AG08396 (cell line): Measurements from ENCODE around the gene CHN2.

Source experiments
- DNase-seq: peaks from one replicate; pipeline ENCODE4 v3.0.0; 2012; ENCODE audit warnings: low spot score, mixed read lengths

Gene CHN2

DNA sequence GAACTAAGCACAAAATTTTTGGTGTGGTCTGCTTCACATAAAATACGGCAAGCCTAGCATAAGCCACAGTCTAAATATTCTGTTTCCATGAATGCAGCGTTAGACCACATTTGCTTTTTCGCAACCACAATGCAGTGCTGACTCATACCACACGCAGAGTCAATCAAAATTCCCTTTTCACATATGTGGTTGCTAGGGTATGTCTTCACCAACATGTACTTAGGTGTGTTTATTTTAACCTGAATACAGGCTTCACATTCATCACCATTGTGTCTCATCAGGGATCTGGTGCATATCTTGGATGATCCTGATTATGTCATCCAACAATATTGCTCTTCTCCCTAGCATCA is 90.8 kb downstream of the CHN2 start:
- DNase-seq = no peak

GRCh38 chr7:29285861-29286260 is 91.3 kb downstream of the CHN2 start:
- no peak for DNase-seq

- DNase-seq = peak; percentile 51
These were observed 92.8 kb downstream of the CHN2 start for GRCh38 chr7:29287366-29287765.

DNA sequence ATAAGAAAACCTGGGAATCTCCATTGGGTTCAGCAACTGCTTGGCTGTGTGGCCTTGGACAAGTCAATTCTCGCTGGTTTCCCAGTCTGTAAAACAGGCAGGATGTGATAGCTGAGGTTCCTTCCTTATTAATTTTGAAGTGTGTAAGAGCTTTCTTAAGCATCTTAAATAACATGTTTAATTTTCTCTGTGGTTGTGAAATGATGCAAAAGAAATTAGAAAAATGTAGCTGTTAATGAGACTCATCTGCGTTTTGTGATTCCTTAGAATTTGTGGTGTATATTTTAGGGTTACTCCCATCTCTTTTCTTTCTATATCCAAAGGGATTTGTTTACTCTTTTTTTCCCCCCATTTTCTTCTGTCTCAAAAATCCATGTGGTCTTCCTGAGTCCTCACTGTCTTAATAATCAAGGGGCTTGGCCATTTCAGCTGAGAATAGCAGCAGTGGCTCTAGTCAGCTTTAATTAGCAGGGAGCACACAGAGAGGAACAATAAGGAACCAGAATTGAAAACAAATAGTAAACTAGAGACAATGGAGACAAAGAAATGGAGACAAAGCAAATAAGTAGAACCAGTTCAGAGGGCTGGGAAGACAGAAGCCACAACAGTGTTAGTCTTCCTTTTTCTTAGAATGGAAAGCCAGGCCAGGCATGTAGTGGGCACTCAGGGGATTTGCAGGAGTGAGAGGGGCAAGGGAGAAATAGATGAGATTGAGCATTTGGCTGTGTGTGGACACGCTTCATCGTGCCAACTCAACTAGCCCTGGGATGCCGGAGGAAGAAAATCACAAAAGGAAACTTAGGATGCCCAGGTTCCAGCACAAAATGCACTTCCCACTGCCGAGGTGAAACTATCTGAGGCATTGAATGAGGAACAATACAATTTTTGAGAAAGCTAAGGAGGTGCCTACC is 93.9 kb downstream of the CHN2 start:
- no peak for DNase-seq

DNA sequence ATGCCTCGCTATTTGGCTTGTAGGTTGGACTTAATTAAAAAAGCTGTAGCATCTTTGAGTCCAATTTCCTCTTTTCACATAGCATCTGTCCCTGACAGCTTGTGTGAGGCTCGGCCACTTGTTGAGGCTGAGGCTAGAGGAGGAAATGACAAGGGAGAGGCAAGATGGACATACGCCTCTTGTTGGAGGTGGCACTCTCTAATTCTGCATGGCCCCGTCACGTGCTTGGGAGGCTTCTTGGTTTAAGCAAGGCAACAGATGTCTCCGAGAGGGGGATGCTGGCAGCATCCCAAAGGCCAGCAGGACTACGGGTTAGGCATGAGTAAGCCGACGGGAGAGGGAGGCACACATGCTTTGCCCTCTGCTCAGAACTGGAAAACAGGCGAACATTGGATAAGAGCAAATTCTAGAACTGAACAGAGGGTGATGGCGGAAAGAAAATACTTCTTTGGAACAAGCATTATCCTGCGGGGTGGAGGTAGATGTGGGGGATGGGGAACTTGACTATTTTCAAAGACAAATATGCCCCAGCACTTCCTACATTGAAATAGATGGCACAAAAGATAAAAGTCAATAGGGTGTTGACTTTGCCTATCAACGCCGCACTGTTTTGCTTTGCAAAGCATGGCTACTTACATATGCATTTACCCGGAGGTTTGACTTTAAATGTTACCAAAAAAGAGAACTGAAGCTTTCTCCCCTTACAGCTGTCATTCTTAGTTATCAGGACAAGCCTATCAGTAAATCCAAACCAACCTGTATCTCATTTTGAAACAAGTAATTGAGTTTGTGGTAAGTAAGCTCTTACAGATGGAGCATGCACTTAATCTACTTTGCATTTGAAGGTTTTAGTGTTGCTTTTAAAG is 94.8 kb downstream of the CHN2 start:
- no peak for DNase-seq

GRCh38 chr7:29290829-29291228 is 96.3 kb downstream of the CHN2 start:
- DNase-seq = no peak

DNA sequence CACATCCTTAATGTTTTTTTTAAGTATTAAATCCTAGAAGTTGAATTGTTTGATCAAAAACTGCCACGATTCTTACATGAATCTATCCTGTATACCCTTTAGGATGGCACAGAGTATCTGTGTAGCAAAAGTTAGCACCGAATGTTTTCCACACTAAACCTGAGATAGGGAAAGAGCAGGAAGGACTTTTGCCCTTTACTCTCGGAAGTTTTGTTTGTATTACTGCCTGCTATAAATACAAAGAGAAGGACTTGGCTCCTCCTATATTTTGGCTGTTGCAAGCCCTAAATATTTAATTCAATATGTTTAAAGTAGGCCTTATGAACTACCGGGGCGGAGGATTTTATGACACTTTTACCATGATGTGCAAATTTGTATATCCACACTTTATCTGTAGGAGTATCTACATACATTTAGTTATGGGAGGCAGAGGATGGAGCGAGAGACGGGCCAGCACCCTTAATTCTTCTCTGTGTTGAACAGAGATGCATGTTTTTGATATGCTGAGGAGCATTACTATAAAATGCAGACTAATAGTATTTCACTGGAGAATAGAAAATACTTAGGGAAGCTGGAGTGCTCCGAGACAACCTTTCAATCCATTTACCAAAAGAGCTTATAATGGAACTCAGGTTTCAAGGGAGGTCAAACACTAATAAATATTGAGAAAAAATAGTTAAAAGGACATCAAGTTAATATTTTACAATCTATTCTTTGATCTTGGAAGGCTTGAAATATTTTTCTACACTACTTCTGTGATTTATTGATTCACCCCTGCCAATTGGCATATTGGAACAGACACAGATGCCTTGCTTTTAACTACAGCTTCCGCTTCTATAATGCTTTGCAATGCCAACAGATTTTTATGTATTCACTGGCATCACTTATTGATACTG is 97.4 kb downstream of the CHN2 start:
- DNase-seq = no peak

DNA sequence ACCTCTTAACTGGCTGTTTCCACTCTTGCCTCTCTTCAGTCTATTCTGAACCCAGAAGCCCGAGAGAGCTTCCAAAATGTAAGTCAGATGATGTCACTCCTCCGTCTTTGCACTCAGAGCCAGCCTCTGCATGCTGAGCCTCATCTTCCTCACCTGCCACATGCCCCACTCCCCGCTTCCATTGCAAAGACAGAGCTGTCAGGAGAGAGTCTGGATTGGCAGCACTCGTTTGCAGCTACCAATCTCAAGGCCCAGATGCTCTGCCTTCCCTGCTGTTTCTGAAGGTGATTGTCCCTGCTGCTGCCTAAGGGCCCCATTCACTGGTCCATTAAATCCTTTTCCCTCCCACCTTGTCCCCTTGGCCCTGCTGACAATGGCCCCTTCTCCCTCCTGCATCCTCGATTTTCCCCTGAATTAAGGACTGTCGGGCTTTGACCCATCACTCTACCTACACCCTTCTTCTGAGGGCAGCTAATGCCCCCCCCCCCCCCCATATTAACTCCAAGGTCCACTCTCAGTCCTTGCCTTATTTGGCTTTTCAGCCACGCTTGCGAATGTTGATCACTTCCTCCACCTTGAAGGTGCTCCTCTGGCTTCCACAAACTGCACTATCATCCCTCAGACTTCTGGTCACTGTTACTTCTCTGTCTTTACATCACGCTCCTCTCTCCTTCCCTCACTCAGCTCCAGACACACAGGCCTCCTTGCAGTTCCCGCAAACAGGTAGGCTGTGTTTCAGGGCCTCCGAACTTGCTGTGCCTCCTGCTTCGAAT is 98.5 kb downstream of the CHN2 start:
- no peak for DNase-seq

- DNase-seq = no peak
These were observed 101.8 kb downstream of the CHN2 start for GRCh38 chr7:29296421-29296820.

DNA sequence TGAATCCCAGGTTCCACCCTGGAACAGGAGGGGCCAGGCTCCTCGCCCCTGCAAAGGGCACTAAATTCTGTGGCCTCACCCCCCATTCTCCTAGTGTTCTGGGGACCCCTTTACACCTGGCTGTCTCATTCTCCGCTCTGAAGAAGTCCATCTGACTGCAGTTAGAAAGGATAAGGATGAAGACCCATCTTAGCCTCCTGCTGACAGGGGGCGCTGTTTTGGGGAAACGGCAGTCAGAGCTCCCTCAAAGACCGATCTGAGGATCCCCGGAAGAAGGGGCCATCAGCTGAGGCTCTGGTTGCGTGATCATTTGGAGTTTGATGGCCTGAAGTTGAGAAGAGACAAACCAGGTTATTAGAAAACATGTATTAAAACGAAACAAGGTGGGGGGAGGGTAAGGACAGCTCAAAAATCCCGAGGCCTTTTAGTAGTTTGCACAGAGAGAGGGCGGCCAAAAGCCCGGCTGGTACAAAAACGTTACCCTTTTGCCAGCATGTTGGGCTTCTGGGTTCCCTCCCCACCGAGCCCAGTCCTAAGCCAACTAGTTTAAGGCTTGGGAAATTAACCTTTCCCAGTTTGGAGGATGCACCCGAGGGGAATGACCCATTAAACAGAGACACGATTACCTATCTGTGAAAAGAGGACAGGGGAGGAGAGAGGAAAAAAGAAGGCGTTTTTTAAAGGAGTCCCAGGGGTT is 102.8 kb downstream of the CHN2 start:
- DNase-seq = no peak

DNA sequence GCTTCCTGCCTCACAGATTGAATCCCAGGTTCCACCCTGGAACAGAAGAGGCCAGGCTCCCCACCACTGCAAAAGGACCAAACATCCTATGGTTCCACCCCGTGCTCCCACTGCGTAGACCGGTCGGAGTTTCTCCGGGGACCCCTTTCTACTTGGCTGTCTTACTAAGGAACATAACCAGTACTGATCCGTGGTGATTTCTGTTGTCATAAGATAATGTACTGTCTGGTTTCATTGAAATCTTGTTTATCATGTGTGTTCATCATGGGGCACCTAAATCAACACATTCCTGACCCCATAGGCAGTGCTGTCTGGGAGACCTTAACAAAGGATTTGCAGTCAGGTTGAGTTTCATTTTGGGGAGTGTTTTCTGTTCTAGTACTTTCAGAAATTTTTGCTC is 104.5 kb downstream of the CHN2 start:
- DNase-seq = no peak

DNA sequence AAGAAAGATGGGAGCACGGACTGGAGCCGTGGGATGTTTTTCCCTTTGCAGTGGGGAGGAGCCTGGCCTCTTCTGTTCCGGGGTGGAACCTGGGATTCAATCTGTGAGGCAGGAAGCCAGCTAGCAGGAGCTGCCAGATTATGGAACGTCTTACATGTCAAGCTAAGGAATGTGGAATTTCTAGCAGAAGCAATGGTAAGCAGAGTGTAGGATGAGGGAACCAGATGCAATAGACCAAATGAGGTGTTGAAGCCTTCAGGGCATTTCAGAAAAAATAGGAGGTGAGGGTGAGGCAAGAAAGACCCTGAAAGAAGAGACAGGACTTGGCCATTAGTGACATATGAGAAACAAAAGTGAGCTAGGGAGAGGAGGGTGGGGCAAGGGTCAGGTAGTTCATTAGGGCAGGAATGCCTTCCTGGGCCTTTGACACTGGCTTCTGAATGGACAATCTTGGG is 105.5 kb downstream of the CHN2 start:
- DNase-seq = no peak

- no peak for DNase-seq
These were observed 106.1 kb downstream of the CHN2 start for GRCh38 chr7:29300649-29301048.

- DNase-seq = no peak
These were observed 108.3 kb downstream of the CHN2 start for GRCh38 chr7:29302666-29303395.

GRCh38 chr7:29304756-29305155 is 110.2 kb downstream of the CHN2 start:
- DNase-seq = no peak

GRCh38 chr7:29306319-29306991 is 111.9 kb downstream of the CHN2 start:
- no peak for DNase-seq

DNA sequence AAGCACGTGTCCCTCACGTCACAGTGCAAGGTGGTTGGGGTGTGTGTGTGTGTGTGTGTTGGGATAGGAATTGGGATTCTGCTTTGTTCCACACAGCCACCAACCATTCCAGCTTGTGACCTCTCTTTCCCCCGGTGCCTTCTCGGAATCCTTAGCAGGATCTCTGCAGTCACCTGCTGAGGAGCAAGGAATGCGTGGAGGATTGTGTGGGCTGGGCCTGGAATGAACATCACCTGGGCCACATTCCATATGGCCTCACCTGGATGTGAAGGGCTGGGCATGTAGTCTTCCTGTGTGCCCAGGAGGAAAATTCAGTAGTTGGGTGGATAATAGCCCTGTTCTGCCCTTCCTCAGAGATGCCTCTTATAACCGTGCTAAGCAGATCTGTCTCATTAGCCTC is 113.8 kb downstream of the CHN2 start:
- DNase-seq = no peak

DNA sequence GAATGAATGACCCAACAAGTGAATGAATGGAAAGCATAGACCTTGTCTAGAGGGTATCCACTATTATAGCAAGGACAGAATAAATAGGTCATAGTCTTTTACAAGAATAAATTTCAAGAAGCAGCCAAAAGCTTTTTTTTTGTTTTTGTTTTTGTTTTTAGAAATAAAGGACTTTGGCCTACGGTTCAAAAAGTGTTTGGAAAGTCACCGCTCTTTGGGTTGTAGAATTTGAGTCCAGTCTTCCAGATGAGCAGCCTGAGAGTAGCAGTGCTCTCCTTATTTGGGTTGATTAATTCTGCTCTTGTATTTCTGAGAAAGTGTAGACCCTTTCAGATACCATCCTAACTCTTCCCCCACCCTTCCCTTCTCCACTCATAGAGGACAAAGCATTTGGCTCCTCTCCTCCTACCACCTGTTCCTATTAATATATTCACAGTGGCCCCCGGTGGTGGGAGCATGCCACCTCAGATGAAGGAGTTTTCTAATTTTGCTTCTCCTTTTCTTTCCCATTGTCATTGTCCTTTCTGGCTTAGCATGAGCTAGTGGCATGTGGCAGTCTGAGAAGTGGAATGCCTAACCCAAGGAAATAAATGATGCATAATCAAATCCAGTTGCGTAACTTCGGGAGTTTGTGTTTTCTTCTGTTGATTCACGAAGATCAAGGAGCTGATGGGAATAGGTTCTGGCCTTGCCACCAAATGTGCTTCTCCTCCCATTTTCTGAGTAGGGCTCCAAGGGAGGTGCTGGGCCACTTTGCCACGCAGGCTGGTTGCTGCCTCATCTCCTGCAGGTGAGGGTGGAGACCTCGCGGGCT is 114.7 kb downstream of the CHN2 start:
- no peak for DNase-seq

DNA sequence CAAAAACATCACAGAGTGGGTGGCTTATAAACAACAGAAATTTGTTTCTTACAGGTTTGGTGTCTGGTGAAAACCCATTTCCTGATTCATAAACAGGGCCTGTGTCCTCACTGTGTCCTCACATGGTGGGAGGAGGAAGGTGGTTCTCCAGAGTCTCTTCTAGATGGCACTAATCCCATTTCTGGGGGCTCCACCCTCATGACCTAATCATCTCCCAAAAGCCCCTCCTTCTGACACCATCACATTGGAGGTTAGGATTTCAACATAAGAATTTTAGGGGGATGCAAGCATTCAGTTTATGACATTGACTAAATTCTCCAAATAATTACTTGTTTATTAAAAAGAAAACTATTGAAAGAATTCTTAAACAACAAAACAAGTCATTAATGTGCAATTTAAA is 116.0 kb downstream of the CHN2 start:
- no peak for DNase-seq
